Thyroid gland (tissue), 4 donors: ENCODE data around the gene KSR1. TPM values are rescaled to one million over a fixed set of nuclear protein-coding genes. Genes with fewer than 3 reads are reported as not detected.
"Not testable (repeated sequence)": the region's sequence is repeated elsewhere in the genome, so short reads cannot be mapped to it uniquely, and the experiment has no call there.

ENCODE experiments used
- DNase-seq, 2 donors: peaks; one replicate each; pipeline ENCODE4 v3.0.0-alpha.2; 2019
- H3K27ac ChIP-seq, 3 donors: fragments of 200-600 bp; sonication (generic); 1 replicate in 2 of 3; 2 replicates in 1 of 3; pipeline ENCODE4 v1.5.1; 2016 to 2019; ENCODE audit warnings: mild to moderate bottlenecking in 1 of 3, moderate library complexity in 1 of 3
- H3K27me3 ChIP-seq: fragments of 200-600 bp; sonication (generic); one replicate; pipeline ENCODE4 v1.5.1; 2019
- H3K36me3 ChIP-seq, 2 donors: fragments of 200-600 bp; sonication (generic); one replicate each; pipeline ENCODE4 v1.5.1; 2016 to 2019
- H3K4me1 ChIP-seq, 2 donors: fragments of 200-600 bp; sonication (generic); one replicate each; pipeline ENCODE4 v1.5.1; 2017 to 2019
- H3K4me3 ChIP-seq, 3 donors: fragments of 200-600 bp; sonication (generic); replicated peaks in 1 of 3; 1 replicate in 2 of 3; 2 replicates in 1 of 3; pipeline ENCODE4 v1.5.1; 2016; ENCODE audit warnings: mild to moderate bottlenecking in 1 of 3
- H3K9me3 ChIP-seq: fragments of 200-600 bp; sonication (generic); one replicate; pipeline ENCODE4 v1.5.1; 2017
- POLR2A ChIP-seq, 2 donors: fragments of 450-650 bp; IDR thresholded peaks; one replicate each; pipeline ENCODE4 v1.6.1; 2017; ENCODE audit warnings: antibody characterized with exemption in 2 of 2, mild to moderate bottlenecking in 2 of 2, moderate library complexity in 1 of 2
- WGBS, 2 donors: methylation state at CpG; one replicate each; pipeline ENCODE4 v1.1.5; 2017; 5-methylcytosine and 5-hydroxymethylcytosine counted together
- intact Hi-C: fragments of 100-400 bp; cut with DNase I; formaldehyde crosslinking; loops from one replicate; pipeline ENCODE4 v1.15.1; 2023
- total RNA-seq, 4 donors: library from RNA; depleted of rRNA; stranded (reverse); fragments of >200 nt; gene quantifications; one replicate each; pipeline ENCODE4 v1.2.3, GENCODE V29; 2016
- TF ChIP-seq, protein P1 (sequence below), 6 experiments: fragments of 200-600 bp in 3 of 6; fragments of 450-650 bp in 3 of 6; sonication (generic) in 3 of 6; IDR thresholded peaks; one replicate each; pipeline ENCODE4 v1.5.1; 2016 to 2019; ENCODE audit warnings: antibody characterized with exemption in 6 of 6, mild to moderate bottlenecking in 2 of 6, inconsistent platforms in 1 of 6, moderate library complexity in 1 of 6

The KSR1 gene
- total RNA-seq, 4 donors from 2014 or later, result 35.9 to 75.5 (median 67.7) TPM

DNA sequence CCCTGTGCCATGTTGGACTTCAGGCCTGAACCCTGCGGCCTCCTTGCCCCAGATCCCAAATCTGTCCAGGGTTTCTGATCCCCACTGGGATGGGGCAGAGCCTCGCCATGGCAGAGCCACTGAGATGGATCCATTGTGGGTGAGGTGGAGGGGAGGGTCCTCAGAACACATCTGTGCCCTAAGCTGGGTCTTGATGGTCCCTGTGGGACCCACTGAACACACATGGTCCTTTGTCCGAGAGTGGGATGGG is 38.0 kb upstream of the KSR1 start:
- Histone ChIP-seq H3K36me3 (no peaks in the 10 kb centered on the region), H3K27me3 (no peaks in the 10 kb centered on the region), H3K9me3 (no peaks in the 10 kb centered on the region), H3K4me3 (no peak overlapping the region), H3K4me1 (no peaks in the 10 kb centered on the region), H3K27ac (no peak overlapping the region)
- no peak for DNase-seq
- intact Hi-C loops, result no loop called here
- no peak for TF ChIP-seq POLR2A (IDR thresholded peaks at IDR 0.05)
- WGBS, 2 donors, result 94 to 100% methylated on average over 3 of the region's 3 CpGs

DNA sequence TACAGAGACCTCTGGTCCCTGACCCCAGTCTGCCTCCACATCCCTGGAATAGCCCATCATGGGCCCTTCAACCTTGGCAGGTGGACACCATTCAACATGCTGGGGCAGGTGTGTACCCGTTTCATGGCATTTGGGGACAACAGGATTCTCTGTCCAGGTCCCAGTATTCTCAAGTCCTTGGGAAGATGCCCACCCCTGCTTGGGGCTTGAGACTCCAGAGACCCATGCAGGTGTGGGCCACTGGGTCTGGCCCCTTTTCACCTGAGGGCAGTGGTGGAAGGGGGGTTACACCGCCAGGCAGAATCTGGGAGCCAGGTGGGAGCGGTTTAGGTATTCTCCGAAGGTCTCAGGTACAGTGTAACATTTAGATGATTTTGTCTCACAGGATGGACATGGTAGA is 37.1 kb upstream of the KSR1 start:
- TF ChIP-seq POLR2A (IDR thresholded peaks at IDR 0.05), result no peak
- TF ChIP-seq, protein P1, sequence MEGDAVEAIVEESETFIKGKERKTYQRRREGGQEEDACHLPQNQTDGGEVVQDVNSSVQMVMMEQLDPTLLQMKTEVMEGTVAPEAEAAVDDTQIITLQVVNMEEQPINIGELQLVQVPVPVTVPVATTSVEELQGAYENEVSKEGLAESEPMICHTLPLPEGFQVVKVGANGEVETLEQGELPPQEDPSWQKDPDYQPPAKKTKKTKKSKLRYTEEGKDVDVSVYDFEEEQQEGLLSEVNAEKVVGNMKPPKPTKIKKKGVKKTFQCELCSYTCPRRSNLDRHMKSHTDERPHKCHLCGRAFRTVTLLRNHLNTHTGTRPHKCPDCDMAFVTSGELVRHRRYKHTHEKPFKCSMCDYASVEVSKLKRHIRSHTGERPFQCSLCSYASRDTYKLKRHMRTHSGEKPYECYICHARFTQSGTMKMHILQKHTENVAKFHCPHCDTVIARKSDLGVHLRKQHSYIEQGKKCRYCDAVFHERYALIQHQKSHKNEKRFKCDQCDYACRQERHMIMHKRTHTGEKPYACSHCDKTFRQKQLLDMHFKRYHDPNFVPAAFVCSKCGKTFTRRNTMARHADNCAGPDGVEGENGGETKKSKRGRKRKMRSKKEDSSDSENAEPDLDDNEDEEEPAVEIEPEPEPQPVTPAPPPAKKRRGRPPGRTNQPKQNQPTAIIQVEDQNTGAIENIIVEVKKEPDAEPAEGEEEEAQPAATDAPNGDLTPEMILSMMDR (IDR thresholded peaks at IDR 0.05), result no peak
- DNase-seq, result no peak
- Histone ChIP-seq H3K9me3 (no peaks in the 10 kb centered on the region), H3K4me3 (no peak overlapping the region), H3K4me1 (no peaks in the 10 kb centered on the region), H3K36me3 (no peaks in the 10 kb centered on the region), H3K27ac (no peak overlapping the region), H3K27me3 (no peaks in the 10 kb centered on the region)
- WGBS, 2 donors, result 96 to 100% methylated on average over 3 to 4 of the region's 4 CpGs
- intact Hi-C loops, result no loop called here

DNA sequence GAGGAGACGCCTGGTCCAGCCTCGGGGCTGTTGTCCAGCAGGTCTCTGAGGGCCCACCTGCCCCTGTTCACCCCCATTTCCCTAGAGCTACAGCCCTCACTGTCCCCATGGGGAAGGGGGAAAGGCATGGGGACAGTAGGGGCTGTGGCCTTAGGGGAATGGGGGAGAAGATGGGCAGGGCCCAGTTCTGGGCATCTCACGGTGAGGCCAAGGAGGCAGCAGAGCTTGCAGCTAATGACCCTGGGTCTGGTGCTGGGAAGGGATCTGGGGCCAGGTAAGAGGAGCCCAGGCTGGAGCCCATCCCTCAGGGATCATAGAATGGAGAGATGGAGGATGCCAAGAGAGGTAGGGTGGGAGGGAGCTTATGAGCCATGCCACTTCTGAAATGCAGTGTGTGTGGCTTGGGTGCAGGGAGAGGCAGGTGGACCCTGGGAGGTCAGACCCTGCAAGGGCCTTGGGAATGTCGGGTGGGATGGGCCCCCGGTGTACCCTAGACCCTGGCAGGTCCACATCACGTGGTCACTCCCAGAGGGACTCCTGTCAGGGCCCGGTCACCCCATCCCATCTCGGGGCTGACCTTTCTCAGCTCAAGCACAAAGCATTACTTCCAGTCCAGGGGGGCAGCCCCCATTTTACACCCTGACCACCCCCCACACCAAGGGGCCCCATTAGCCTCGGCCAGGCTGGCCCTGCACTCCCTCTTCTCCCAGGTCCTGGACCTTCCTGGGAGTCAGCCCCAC is 35.9 kb upstream of the KSR1 start:
- Histone ChIP-seq H3K4me3 (no peak overlapping the region), H3K4me1 (no peaks in the 10 kb centered on the region), H3K36me3 (no peaks in the 10 kb centered on the region), H3K27ac (no peak overlapping the region), H3K9me3 (no peaks in the 10 kb centered on the region), H3K27me3 (no peaks in the 10 kb centered on the region)
- no peak for TF ChIP-seq POLR2A (IDR thresholded peaks at IDR 0.05)
- TF ChIP-seq, protein P1 (IDR thresholded peaks at IDR 0.05), result no peak
- 84 to 96% methylated on average over 4 to 9 of the region's 9 CpGs for WGBS, 2 donors
- DNase-seq, result no peak
- intact Hi-C loops, result no loop called here

DNA sequence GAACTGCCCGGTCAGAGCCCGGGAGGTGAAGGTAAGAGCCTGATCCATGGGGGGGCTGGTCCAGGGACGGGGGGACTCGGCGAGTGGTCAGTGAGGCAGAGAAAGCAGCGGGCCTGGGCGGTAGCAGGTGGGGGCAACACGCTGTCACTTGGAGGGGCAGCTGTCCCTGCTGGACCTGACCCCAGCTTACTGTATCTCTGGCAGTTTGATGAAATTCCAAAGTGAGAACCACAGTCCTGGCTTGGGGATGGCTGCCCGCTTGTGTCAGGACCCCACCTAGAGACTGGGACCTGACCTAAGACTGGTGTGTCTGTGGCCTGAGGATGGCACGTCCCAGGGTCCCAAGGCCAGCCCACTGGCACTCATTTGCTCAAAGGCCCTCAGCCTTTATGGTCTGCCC is 35.1 kb upstream of the KSR1 start:
- intact Hi-C loops, result no loop called here
- H3K9me3 ChIP-seq, result no peaks in the 10 kb centered on the region
- TF ChIP-seq, protein P1 (IDR thresholded peaks at IDR 0.05), result no peak
- no peak for TF ChIP-seq POLR2A (IDR thresholded peaks at IDR 0.05)
- H3K4me3 ChIP-seq, result no peak overlapping the region
- H3K4me1 ChIP-seq, result no peaks in the 10 kb centered on the region
- no peak overlapping the region for H3K27ac ChIP-seq
- DNase-seq, result no peak
- no peaks in the 10 kb centered on the region for H3K27me3 ChIP-seq
- H3K36me3 ChIP-seq, result no peaks in the 10 kb centered on the region
- 83 to 95% methylated on average over 8 of the region's 10 CpGs for WGBS, 2 donors

DNA sequence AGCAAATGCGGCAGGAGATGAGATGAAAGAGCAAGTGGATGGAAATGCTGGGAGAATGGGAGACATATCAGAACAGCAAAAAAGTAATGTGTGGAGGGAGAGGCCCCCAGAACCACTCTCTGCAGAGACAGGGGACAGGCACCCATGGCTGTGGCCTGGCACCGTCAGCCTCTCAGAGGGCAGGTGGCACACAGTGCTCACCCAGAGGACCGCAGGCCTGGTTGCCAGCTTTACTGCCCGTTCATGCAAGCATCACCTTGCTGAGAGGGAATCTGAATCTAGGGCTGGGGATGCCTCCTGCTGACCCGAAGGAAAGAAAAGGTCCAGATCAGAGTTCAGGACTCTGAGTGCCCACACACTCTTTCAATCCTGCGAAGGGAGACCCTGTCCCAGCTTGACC is 34.6 kb upstream of the KSR1 start:
- DNase-seq, H3K27ac ChIP-seq, H3K4me3 ChIP-seq, H3K9me3 ChIP-seq, H3K4me1 ChIP-seq, H3K36me3 ChIP-seq, intact Hi-C loops, H3K27me3 ChIP-seq: not testable (repeated sequence)
- 92% methylated on average over 6 of the region's 6 CpGs for WGBS, 2 donors

DNA sequence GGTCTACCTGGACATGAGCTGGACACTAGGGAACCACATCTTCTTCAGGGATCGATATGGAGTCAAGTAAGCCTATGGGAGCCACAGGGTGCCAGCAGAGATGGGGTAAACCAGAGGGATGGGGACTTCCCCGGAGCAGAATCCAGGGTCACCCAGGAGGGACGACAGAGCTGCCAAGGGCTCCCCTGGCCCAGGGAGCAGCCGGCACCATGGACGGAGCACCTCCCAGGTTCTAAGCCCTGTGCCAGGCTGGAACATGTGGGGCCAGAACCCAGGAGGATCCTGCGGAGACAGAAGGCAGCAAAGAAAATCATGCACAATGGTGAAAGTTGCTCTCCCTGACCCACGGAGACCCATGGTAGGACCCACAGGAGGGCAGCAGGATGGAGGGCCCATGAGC is 33.6 kb upstream of the KSR1 start:
- TF ChIP-seq POLR2A (IDR thresholded peaks at IDR 0.05), result no peak
- no peaks in the 10 kb centered on the region for H3K36me3 ChIP-seq
- H3K27ac ChIP-seq, result no peak overlapping the region
- no peaks in the 10 kb centered on the region for H3K9me3 ChIP-seq
- no peak for DNase-seq
- H3K4me1 ChIP-seq, result no peaks in the 10 kb centered on the region
- H3K4me3 ChIP-seq, result no peak overlapping the region
- H3K27me3 ChIP-seq, result no peaks in the 10 kb centered on the region
- intact Hi-C loops, result no loop called here
- 77 to 100% methylated on average over 3 to 6 of the region's 7 CpGs for WGBS, 2 donors

DNA sequence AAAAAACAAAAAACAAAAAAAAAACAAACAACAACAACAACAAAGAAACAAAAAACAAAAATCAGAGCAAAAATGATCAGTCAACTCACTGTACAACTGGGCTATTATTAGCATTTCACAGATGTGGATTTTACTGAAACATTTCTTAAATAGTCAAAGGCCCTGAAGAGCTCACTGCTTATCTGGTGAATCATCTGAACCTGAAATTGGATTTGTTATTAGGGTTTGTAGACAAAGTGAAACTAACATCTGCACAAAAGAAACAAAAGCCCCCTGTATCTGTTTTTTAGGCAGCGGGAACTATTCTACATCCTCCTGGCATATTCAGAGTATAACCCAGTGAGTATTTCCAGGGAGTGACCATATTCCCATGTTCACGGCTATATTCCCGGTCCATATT is 32.6 kb upstream of the KSR1 start:
- Histone ChIP-seq H3K27me3 (no peaks in the 10 kb centered on the region), H3K4me3 (no peak overlapping the region), H3K27ac (no peak overlapping the region), H3K36me3 (no peaks in the 10 kb centered on the region), H3K4me1 (no peaks in the 10 kb centered on the region), H3K9me3 (no peaks in the 10 kb centered on the region)
- TF ChIP-seq POLR2A (IDR thresholded peaks at IDR 0.05), result no peak
- intact Hi-C loops, result no loop called here
- no peak for DNase-seq
- WGBS, 2 donors, result 90 to 97% methylated on average over 3 of the region's 3 CpGs
